GM19438 (cell line): ENCODE data around the gene SSBP3.
"Not testable (repeated sequence)": the region's sequence is repeated elsewhere in the genome, so short reads cannot be mapped to it uniquely, and the experiment has no call there.

Source experiments
- ATAC-seq: cut with Tn5 transposase; IDR thresholded peaks from one replicate; pipeline ENCODE4 v1.9.1; 2021; ENCODE audit warnings: low read depth; ENCODE audit not compliant: unreplicated experiment

Gene SSBP3

DNA sequence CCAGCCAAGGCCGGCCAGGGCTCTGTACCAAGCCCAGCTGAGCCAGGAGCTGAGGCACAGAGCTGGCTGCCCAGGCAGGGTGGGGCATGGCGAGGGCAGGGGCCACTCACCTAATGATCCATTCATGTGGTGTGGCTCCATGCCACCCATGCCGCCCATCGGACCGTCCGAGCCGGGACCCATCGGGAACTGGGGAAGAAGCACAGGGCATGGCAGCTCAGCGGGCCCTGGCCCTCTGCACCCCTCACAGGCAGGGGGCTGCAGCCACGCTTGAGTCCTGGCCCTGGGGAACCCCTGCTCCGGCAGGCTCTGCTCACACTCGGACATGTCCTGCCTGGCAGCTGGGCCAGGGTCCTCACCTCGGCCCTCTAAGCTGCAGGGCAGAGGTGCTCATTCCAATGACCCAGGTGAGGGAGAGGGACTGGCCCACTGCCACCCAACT lies 177.5 kb downstream of the SSBP3 start:
- no peak for ATAC-seq

DNA sequence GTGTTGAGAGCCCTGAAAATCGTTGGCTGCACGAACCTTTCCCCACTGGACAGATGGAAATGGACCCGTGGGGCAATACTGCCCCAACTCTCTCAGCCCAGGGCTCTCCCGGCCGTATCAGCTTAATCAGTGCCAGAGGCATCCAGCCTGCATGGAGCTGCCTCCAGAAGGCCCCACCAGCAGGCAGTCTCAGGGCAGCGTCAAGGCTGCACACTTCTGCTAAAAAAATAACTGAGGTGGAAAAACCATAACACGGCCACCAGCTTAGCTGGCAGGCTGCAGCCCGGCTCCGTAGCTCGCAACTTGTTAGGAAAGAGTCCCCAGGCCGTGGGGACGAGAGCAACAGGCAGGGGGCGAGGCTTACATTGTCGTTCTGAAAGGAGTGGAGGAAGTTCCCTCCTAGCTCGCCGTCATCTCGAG lies 178.3 kb downstream of the SSBP3 start:
- ATAC-seq: no peak

DNA sequence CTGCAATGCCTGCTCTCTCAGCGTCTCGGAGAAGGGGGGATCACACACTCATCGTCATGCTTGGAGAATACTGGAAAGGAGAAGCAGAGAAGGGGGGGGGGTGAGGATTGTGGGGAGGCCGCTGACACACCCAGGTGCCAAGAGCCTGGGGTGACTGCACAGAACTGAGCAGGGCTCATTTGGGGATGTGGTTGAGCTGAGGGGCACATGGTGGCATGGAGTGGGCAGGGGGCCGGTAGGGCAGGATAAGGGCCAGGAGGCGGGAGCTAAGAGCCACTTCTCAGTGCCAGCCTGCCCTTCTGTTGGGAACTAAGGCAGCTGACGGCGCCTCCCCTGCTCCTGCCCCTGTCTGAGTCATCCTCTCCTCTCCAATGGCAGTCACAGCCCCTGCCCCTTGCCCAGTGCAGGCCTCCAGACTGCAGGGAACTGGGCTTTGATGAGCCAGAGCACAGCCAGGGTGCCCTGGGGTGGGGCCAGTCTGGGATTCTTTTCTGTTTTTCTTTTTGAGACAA lies 179.0 kb downstream of the SSBP3 start:
- no peak for ATAC-seq

DNA sequence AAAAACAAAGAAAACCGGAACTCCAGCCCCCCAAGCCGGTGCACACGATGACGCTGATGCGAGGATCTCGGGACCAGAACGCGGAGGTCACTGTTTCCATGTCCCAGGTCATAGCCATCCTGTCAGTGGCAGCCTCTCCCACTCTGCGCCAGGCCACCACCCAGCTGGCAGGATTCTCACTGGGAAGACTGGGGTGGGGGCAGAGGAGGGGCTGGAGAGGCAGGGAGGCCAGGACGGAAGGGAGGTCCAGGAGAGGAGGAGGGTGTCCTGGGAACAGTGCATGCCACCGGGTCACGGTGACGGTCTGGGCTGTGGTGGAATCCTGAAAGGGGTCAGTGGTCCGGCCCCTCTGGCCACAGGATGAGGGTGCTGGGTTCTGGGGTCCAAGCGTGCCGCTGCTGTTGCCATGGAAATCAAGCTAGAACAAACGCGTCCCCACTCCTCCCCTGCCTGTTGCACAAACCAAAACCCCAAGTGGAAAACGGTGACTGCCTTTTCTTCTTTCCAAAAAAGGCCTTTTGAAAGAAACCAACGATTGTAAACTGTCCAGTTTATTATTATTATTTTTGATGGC lies 180.1 kb downstream of the SSBP3 start:
- no peak for ATAC-seq

DNA sequence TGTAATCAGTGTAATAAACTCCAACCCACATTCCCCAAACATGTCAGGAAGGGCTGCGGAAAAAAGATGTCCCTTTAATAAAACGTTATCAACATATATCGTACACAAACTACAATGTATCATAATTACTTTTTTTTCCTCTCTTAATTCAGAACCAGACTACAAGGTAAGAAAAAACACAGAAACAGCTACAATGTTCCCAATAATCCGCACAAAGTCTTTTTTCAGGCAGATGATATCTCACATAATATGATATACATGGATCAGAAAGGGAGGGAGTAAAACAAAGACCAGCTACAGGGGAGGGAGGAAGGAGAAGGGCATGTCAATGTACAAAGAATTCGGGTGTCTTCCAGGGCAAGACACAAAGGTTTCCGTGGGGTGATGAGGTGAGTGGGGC lies 180.8 kb downstream of the SSBP3 start:
- ATAC-seq: no peak

DNA sequence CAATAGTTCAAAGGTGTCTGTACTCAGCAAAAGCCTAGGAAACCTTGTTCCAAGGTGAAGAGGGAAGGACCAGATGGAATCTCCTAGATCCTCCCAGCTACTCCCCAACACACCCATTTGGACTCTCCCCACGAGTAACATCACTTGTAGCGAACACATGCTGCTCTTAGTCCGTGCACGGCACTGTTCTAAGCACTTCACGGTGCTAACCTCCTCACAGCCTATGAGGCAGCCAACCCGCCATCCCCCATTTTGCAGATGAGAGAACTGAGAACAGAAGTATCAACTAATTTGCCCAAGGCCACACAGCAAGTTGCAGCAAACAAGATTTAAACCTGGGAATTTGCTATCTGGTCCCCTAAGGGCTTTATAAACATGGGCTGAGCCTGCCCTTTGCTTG lies 182.0 kb downstream of the SSBP3 start:
- no peak for ATAC-seq

DNA sequence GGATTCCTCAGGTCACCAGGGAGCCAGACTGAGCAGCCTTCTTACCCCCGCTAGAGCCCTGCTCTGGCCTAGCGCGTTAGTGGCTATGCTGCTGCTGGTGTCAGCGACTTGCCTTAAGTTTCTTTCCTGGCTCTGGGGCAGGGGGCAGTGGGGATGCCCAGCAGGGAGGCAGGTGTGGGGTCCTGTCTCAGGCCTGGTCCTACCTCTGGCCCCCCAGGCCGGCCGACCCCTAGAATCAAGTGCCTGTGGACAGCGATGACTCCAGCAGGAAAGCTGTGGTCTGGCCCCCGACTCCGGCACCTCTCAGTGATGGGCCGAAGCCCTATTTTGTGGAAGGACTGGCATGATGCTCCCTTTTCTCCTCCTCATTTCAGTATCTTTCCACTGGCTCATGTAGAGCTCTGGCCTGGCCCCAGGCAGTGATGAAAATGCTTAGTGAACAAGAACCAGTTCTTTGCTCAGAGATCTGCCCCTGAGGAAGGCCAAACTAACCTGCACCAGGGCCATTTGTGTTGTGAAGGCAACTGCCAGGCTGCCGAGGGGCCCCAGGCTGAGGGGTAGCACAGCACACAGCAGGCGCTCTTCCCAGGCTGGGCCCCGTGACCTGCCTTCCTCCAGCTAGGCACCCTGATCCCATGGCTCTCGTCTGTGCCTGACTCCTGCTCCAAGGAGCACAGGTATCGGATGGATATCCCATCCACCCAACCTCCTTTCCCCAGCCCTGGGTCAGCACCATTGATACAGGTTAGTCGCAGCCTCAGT lies 182.6 kb downstream of the SSBP3 start:
- ATAC-seq: no peak

DNA sequence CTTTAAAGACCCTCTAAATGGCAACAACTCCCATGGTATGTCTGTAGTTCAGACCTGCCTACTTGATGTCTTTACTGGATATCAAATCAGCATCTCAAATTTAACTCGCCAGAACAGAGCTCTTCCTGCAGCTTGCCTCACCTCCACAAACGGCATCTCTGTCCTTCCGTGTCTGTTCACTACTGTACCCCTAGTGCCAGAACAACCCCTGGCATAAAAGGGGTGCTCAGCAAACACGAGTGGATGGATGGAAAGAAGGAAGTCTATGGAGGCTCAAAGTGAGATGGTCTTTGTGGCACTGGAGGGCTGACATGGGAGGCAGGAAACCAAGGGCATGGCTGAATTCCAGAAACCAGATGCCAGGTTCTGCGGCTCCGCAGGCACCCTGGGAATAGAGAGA lies 183.5 kb downstream of the SSBP3 start:
- ATAC-seq: no peak

DNA sequence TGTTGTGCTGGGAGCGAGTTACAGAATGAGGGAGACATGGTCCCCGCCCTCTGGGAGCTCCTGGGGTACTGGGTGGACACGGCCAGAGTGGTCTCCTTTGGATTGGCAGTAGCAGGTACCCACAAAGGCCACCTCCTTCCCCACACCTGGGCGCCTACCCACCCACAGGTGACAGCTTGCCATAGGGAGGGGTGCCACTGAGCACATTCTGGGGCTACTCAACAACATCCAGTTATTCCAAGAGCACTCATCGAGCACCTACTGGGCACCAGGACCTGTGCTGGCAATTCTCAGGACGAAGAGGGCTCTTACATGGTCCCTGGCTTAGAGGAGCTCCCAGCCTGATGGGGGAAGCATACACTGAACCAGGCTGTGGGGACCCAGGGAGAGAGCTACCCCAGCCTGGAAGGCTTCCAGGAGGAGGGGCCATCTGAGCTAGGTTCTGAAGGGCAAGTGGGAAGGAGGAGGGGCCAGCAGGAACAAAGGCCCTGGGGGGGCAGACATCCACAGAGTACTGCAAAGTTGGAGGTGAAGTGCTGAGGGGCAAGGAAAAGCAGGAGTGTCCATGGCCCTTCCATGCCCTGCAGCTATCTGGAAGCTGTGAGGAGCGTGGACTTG lies 184.2 kb downstream of the SSBP3 start:
- ATAC-seq: no peak

DNA sequence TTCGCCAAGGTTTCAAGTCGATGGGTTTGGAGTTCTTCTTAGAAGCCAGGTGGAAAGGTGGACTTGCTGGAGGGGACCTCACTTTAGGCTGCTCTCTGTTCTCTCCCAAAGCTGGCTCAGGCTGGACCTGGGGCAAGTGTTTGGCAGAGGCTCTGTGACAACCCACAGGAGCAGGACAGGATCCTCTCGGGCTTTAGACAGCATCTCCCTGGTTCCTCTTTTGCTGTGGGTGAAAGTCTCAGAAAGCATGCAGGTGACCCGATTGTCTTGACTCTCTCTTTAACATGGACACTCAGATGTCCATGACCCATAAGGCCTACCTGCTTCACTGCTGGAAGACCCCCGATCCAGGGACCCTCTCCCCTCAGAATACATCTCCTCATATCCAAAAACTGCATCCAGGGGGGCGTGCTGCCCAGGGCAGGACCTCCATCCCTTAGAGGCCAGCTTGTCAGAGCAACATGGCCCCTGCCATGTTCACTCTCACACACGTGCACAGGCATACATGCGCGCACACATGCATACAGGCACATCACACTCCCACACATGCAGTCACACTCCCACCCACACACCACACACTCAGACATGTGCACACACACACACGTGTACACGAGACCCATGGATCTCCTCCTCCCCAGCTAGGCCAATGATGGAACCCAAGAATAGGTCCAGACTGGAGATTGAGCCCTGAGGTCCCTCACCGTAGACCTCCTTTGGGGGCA lies 184.9 kb downstream of the SSBP3 start:
- no peak for ATAC-seq

DNA sequence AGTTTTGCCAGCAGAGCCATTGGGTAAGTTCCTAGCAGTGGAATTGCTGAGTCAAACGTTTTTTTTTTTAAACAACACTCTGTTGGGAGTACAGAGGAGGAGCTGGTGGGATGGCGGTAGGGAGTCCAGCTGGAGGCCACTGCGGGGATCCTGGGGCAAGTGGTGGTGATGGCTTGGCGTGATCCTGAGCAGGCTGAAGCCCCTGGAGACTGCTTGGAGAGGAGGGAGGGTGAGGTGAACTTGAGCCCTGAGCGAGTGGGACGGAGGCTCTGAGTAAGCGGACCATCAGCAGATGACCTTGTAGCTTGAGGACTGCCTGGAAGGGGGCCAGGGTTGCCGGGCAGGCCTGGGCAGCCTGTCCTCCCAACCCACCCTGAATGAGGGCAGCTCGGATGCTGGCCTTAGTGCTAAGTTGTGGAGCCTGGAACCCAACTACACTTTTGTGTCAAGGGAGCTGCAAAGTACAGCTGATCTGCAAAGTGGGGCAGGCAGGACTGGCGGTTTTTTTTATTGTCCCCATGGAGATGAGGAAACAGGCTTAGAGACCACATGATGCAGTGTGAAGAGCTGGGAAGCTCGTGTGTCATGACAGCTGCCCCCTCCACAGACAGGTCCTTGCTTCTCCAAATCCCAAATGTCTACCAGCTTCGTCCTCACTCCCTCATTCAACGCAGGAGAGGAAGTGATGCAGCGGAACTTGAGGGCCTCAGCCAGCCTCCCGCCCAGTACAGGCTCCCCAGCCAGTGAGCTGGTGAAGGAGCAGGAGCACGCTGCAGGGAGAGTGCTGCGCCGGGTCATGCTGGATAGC lies 186.0 kb downstream of the SSBP3 start:
- ATAC-seq: no peak

DNA sequence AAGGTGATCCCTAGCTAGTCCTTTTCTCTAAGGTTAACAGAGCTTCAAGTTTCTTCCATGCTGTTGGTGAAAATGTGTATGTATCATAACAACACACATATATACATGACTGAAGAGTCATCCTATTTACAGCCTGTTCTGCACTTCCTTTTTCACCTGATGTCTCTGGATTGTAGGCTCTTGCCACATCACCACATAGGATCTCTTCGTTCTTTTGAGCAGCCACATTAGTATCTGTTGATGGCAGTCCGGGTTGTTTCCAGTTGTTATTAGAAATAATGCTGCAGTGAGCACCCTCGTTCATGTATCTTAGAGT lies 186.5 kb downstream of the SSBP3 start:
- no peak for ATAC-seq

DNA sequence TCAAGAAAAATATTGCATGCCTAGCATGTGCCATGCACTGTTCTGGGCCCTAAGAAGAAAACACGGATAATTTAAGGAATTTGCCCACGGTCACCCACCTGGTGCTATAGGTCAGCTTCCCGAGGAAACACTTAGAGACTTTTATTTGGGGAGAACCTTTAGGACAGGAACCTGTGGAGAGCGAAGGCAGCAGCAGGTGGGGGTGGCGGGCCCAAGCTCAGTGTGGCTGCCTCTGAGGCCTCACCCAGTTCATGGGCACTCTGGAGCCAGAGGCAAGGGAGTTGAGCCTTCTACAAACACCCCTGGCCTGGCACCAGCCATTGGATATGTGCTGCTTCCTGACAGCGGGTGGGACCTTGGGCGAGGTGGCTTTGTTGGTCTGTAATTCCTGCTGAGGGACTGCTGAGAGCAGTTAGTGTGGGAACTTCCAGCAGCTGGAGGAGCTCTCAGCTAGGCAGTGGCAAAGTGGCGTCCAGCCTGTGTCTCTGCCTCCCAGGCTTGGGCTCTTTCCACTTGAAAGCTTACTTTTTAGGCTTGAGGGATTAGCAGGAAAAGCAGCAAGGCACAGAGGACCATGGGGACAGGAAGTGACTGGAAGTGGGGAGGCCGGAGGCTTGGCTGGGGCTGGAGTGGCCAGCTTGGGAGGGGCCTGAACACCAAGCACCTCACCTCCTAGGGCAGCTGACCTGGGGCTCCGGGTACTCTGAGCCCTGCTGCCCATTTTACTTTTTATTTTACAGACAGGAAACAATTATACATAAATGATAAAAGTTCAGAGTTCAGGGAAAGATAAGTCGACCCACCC lies 187.1 kb downstream of the SSBP3 start:
- ATAC-seq: no peak

DNA sequence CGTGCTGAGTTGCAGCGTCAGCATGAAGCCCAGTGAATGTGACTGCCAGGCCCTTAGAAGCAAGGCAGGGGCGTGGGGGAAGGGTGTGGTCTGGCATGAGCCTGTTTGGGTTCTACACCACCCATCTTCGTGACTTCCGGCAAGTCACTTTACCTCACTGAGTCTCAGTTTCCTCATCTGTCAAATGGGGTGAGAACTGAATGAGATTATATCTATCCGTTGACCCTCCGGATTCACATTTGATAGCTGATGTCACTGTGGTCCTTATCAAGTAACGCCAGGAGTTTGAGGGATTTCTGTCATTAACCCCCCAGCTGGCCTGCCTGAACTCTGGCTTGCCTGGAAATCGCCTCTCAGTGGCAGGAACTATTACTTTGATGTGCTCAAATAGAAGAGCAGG lies 190.7 kb downstream of the SSBP3 start:
- no peak for ATAC-seq

DNA sequence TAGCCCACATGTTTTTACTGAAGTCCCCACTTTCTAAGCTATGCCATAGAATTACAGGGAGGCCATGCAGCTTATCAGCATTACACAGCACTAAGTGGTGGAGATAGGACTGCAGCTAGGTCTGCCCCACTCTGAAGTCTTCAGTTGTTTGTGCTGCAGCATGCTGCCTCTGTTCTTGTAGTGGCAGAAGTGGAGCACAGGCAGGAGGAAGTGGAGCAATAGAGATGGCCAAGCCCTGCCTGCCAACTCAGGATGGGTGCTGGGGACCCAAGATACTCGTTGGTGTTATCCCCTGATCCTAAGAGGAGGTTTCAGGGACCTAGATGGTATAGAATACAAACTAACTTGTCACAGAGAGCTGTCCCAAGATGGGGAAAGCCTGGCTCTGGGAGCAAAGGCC lies 193.3 kb downstream of the SSBP3 start:
- no peak for ATAC-seq

DNA sequence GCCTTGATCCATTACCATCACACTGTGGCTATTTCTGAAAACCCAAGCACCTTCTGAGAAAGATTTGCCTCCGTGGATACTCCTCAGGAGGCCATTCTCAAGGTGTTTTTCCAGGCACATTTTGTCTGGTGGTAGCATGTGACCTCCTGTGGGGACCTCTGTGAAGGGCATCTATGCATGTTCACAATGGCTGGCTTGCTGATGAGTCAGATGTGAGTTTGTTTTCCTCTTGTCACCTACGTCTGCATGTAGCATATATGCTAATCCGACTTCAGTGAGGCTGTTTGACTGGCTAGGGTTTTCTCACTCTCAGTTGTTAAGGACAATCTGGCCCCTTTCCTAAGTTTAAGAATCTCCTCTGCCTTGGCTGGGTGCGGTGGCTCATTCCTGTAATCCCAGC lies 198.3 kb downstream of the SSBP3 start:
- not testable (repeated sequence) for ATAC-seq

DNA sequence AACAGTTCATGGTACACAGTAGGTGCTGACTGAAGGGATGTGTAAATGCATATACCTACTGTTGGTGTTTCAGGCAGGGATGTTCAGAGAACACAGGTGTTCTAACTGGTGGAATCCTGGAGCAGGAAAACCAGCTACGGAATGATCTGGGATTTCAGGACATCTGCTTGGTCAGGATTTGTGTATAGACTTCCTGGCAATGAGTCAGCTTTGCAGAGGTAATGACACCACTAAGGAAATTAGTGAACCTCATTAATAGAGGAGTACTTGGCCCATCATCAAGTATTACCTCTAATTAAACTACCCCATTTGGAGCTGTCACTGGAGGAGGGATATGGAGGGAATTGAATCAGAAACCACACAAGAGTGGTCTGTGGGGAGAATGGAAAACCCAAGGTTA lies 198.9 kb downstream of the SSBP3 start:
- no peak for ATAC-seq

DNA sequence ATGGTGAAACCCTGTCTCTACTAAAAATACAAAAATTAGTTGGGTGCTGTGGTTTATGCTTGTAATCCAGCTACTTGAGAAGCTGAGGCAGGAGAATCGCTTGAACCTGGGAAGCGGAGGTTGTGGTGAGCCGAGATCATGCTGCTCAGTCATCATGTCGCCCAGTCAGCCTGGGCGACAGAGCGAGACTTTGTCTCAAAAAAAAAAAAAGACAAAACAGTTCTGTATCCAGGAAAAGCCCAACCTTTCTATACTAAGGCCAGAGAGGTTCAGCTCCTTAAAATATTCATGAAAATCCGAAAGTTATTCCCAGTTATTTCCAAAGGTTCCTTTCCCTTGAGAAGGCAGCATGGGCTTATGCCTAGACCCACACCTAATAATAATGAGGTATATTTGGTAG lies 202.0 kb downstream of the SSBP3 start:
- no peak for ATAC-seq

DNA sequence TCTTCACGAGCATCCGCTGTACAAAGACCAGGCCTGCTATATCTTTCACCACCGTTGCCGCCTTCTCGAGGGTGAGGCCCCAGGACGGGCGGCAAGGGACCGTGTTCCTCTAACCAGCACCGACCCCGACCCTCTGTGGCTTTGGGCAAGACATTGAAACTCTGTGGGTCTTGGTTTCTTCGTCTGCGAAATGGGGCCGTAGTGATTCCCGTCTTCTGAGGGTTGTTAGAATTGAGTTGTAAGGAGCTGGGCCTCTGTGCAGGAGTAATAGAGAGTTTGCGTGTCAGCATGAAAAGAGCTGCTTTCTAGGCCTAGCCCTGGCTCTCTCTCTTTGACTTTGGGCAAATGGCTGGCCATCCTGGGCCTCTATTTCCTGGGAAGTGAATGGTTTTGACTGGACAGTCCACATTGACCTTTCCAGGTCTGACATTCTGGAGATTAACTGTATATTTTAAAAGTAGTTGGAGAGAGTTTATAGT lies 205.6 kb downstream of the SSBP3 start:
- peak; percentile 4 for ATAC-seq
